ENCODE data around the gene ARMH4. TPM values are rescaled to one million over a fixed set of nuclear protein-coding genes. Genes with fewer than 3 reads are reported as not detected.

Gene ARMH4
- total and polyA plus RNA-seq, 4 donors, result 0.38 to 3.2 (median 0.54) TPM

GRCh38 chr14:58077621-58078020 lies 74.4 kb downstream of the ARMH4 start:
- Histone ChIP-seq H3K9ac (ENCODE audit: low read depth in 1 of 2, low read length in 2 of 2) (no peak overlapping the region), H3K27me3 (ENCODE audit: control insufficient read depth in 4 of 4, insufficient read depth in 4 of 4, low read length in 3 of 4) (no peaks in the 10 kb centered on the region), H3K9me3 (ENCODE audit: control insufficient read depth in 4 of 4, low read length in 3 of 4) (no peaks in the 10 kb centered on the region), H3K4me1 (ENCODE audit: control insufficient read depth in 4 of 4, insufficient read depth in 4 of 4, low read length in 3 of 4) (no peaks in the 10 kb centered on the region), H3K27ac (ENCODE audit: low read depth in 1 of 2, low read length in 2 of 2) (no peak overlapping the region), H3K36me3 (ENCODE audit: control insufficient read depth in 4 of 4, insufficient read depth in 3 of 4, low read depth in 1 of 4, low read length in 3 of 4) (no peaks in the 10 kb centered on the region), H3K4me3 (ENCODE audit: low read depth in 1 of 3, low read length in 3 of 3) (no peak overlapping the region)
- TF ChIP-seq, protein P1, sequence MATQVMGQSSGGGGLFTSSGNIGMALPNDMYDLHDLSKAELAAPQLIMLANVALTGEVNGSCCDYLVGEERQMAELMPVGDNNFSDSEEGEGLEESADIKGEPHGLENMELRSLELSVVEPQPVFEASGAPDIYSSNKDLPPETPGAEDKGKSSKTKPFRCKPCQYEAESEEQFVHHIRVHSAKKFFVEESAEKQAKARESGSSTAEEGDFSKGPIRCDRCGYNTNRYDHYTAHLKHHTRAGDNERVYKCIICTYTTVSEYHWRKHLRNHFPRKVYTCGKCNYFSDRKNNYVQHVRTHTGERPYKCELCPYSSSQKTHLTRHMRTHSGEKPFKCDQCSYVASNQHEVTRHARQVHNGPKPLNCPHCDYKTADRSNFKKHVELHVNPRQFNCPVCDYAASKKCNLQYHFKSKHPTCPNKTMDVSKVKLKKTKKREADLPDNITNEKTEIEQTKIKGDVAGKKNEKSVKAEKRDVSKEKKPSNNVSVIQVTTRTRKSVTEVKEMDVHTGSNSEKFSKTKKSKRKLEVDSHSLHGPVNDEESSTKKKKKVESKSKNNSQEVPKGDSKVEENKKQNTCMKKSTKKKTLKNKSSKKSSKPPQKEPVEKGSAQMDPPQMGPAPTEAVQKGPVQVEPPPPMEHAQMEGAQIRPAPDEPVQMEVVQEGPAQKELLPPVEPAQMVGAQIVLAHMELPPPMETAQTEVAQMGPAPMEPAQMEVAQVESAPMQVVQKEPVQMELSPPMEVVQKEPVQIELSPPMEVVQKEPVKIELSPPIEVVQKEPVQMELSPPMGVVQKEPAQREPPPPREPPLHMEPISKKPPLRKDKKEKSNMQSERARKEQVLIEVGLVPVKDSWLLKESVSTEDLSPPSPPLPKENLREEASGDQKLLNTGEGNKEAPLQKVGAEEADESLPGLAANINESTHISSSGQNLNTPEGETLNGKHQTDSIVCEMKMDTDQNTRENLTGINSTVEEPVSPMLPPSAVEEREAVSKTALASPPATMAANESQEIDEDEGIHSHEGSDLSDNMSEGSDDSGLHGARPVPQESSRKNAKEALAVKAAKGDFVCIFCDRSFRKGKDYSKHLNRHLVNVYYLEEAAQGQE (IDR thresholded peaks at IDR 0.05), result no peak
- TF ChIP-seq, protein P2, sequence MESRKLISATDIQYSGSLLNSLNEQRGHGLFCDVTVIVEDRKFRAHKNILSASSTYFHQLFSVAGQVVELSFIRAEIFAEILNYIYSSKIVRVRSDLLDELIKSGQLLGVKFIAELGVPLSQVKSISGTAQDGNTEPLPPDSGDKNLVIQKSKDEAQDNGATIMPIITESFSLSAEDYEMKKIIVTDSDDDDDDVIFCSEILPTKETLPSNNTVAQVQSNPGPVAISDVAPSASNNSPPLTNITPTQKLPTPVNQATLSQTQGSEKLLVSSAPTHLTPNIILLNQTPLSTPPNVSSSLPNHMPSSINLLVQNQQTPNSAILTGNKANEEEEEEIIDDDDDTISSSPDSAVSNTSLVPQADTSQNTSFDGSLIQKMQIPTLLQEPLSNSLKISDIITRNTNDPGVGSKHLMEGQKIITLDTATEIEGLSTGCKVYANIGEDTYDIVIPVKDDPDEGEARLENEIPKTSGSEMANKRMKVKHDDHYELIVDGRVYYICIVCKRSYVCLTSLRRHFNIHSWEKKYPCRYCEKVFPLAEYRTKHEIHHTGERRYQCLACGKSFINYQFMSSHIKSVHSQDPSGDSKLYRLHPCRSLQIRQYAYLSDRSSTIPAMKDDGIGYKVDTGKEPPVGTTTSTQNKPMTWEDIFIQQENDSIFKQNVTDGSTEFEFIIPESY (IDR thresholded peaks at IDR 0.05), result no peak
- TF ChIP-seq RXRA (IDR thresholded peaks at IDR 0.05) (no peak), CTCF (IDR thresholded peaks at IDR 0.05; ENCODE audit: low read depth, low read length, missing input control) (no peak), HNF4G (IDR thresholded peaks at IDR 0.05) (no peak), JUND (IDR thresholded peaks at IDR 0.05) (no peak), GABPA (IDR thresholded peaks at IDR 0.05 in 1 of 2, conservative IDR thresholded peaks at IDR 0.05 in 1 of 2) (no peak), YY1 (IDR thresholded peaks at IDR 0.05) (no peak), HNF4A (conservative IDR thresholded peaks at IDR 0.05) (no peak), FOXA1 (IDR thresholded peaks at IDR 0.05) (no peak), MAX (IDR thresholded peaks at IDR 0.05) (no peak), TAF1 (conservative IDR thresholded peaks at IDR 0.05) (no peak), RAD21 (IDR thresholded peaks at IDR 0.05) (no peak), ATF3 (IDR thresholded peaks at IDR 0.05) (no peak), SP1 (IDR thresholded peaks at IDR 0.05) (no peak)
- WGBS, result 82% methylated on average over 1 of the region's 1 CpG
- DNase-seq (ENCODE audit: low spot score), result no peak

DNA sequence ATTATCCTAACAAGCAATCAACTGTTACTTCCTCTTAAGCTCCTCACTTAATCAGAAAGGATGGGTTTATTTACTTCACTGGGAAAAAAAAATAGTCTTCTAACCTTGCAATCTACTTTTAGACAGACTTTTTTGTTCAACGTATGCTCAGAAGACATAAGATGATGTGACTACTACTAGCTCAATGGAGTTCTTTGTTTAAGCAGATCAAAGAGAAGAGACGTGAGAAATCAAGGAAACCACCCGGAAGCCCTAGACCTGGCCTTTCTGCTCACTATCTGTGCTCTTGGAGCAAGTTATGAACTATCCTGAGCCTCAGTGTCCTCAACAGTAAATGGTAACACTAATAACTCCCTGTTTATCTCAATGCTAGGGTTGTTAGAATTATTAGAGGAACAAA lies 78.5 kb downstream of the ARMH4 start:
- 56% methylated on average over 3 of the region's 3 CpGs for WGBS
- no peak for DNase-seq (ENCODE audit: low spot score)
- H3K4me1 ChIP-seq (ENCODE audit: control insufficient read depth in 4 of 4, insufficient read depth in 4 of 4, low read length in 3 of 4), result peaks cover 0 to 11% (median 6%) of the 10 kb centered on the region in 4 donors
- H3K36me3 ChIP-seq (ENCODE audit: control insufficient read depth in 4 of 4, insufficient read depth in 3 of 4, low read depth in 1 of 4, low read length in 3 of 4), result no peaks in the 10 kb centered on the region
- H3K27ac ChIP-seq (ENCODE audit: low read depth in 1 of 2, low read length in 2 of 2), result no peak overlapping the region
- H3K4me3 ChIP-seq (ENCODE audit: low read depth in 1 of 3, low read length in 3 of 3), result no peak overlapping the region
- H3K27me3 ChIP-seq (ENCODE audit: control insufficient read depth in 4 of 4, insufficient read depth in 4 of 4, low read length in 3 of 4), result no peaks in the 10 kb centered on the region
- no peak overlapping the region for H3K9ac ChIP-seq (ENCODE audit: low read depth in 1 of 2, low read length in 2 of 2)
- no peaks in the 10 kb centered on the region for H3K9me3 ChIP-seq (ENCODE audit: control insufficient read depth in 4 of 4, low read length in 3 of 4)
- TF ChIP-seq GABPA (IDR thresholded peaks at IDR 0.05 in 1 of 2, conservative IDR thresholded peaks at IDR 0.05 in 1 of 2), result no peak
- TF ChIP-seq RXRA (IDR thresholded peaks at IDR 0.05), result no peak
- no peak for TF ChIP-seq HNF4G (IDR thresholded peaks at IDR 0.05)
- TF ChIP-seq, protein P1 (IDR thresholded peaks at IDR 0.05), result no peak
- no peak for TF ChIP-seq JUND (IDR thresholded peaks at IDR 0.05)
- TF ChIP-seq HNF4A (conservative IDR thresholded peaks at IDR 0.05), result no peak
- no peak for TF ChIP-seq CTCF (IDR thresholded peaks at IDR 0.05; ENCODE audit: low read depth, low read length, missing input control)
- no peak for TF ChIP-seq MAX (IDR thresholded peaks at IDR 0.05)
- TF ChIP-seq FOXA1 (IDR thresholded peaks at IDR 0.05), result no peak
- no peak for TF ChIP-seq SP1 (IDR thresholded peaks at IDR 0.05)
- TF ChIP-seq EGR1 (IDR thresholded peaks at IDR 0.05; ENCODE audit: low read depth in 2 of 2), result no peak
- TF ChIP-seq RAD21 (IDR thresholded peaks at IDR 0.05), result no peak

Data from liver (tissue), 9 donors.